Measurements from ENCODE around the gene REEP1. TPM values are rescaled to one million over a fixed set of nuclear protein-coding genes. Genes with fewer than 3 reads are reported as not detected.
"Not testable (repeated sequence)": the region's sequence is repeated elsewhere in the genome, so short reads cannot be mapped to it uniquely, and the experiment has no call there.

REEP1 gene
- total RNA-seq, 1 experiment from 2014 or later = 5.9 TPM

GRCh38 chr2:86347401-86347800, 10.0 kb upstream of the REEP1 start:
- Histone ChIP-seq H3K4me1 (ENCODE audit: control insufficient read depth in 1 of 2, insufficient read depth in 2 of 2, low read length in 2 of 2) (peaks cover 0 to 3% of the 10 kb centered on the region in 2 experiments; a peak in 1 of 4 replicates), H3K27ac (ENCODE audit: low read depth, low read length) (no peak overlapping the region), H3K4me2 (ENCODE audit: low read length) (no peak overlapping the region), H3K9me2 (ENCODE audit: insufficient read depth) (no peaks in the 10 kb centered on the region), H3K9ac (ENCODE audit: low read length) (no peak overlapping the region), H3K27me3 (ENCODE audit: insufficient read depth, low read length) (no peaks in the 10 kb centered on the region), H3K36me3 (ENCODE audit: control insufficient read depth in 1 of 2, insufficient read depth in 2 of 2, low read length in 2 of 2) (no peaks in the 10 kb centered on the region), H3K79me2 (ENCODE audit: insufficient read depth, low read length) (no peaks in the 10 kb centered on the region), H4K20me1 (ENCODE audit: insufficient read depth) (no peaks in the 10 kb centered on the region), H2AFZ (ENCODE audit: low read depth, low read length, poor library complexity, severe bottlenecking) (no peak overlapping the region), H3K4me3 (replicated peaks in 1 of 2; ENCODE audit: low read depth in 1 of 2, low read length in 2 of 2) (no peak overlapping the region), H3K9me3 (ENCODE audit: control insufficient read depth in 1 of 2, insufficient read depth in 1 of 2, low read depth in 1 of 2, low read length in 2 of 2) (no peaks in the 10 kb centered on the region)
- intact Hi-C loops (cut with micrococcal nuclease) = no loop called here
- no peak for TF ChIP-seq SRF (IDR thresholded peaks at IDR 0.05; ENCODE audit: low read depth)
- TF ChIP-seq POLR2A (IDR thresholded peaks at IDR 0.05; ENCODE audit: borderline replicate concordance, extremely low read depth, insufficient read depth, insufficient read length) = no peak
- TF ChIP-seq ZFX (IDR thresholded peaks at IDR 0.05) = no peak
- TF ChIP-seq TCF7L2 (IDR thresholded peaks at IDR 0.05; ENCODE audit: borderline replicate concordance, extremely low read depth, insufficient read depth, insufficient read length) = no peak
- TF ChIP-seq CEBPB (IDR thresholded peaks at IDR 0.05; ENCODE audit: low read depth) = no peak
- TF ChIP-seq EGR1 (IDR thresholded peaks at IDR 0.05; ENCODE audit: low read depth) = no peak
- TF ChIP-seq ZBTB33 (IDR thresholded peaks at IDR 0.05; ENCODE audit: extremely low read depth, insufficient replicate concordance, low read length) = no peak
- TF ChIP-seq POLR2AphosphoS5 (IDR thresholded peaks at IDR 0.05; ENCODE audit: low read depth, low read length) = no peak
- BruUV-seq (replicated peaks) = no TSS peak
- ChIA-PET POLR2A (no interaction called here), RAD21 (ENCODE audit: low non-redundant PET in 1 of 2, low total read pairs in 2 of 2, uncharacterized antibody in 2 of 2, unreplicated experiment in 2 of 2) (no interaction called here), CTCF (no interaction called here)
- DNase-seq (ENCODE audit: low read depth, low spot score) (no peak), ATAC-seq (no peak)

- DNase-seq (ENCODE audit: low read depth, low spot score); POLR2A ChIA-PET; H3K4me2 ChIP-seq (ENCODE audit: low read length); H2AFZ ChIP-seq (ENCODE audit: low read depth, low read length, poor library complexity, severe bottlenecking); H4K20me1 ChIP-seq (ENCODE audit: insufficient read depth); H3K9me3 ChIP-seq (ENCODE audit: control insufficient read depth in 1 of 2, insufficient read depth in 1 of 2, low read depth in 1 of 2, low read length in 2 of 2); H3K9ac ChIP-seq (ENCODE audit: low read length); H3K36me3 ChIP-seq (ENCODE audit: control insufficient read depth in 1 of 2, insufficient read depth in 2 of 2, low read length in 2 of 2); BruUV-seq (replicated peaks); CTCF ChIA-PET; H3K27me3 ChIP-seq (ENCODE audit: insufficient read depth, low read length); RAD21 ChIA-PET (ENCODE audit: low non-redundant PET in 1 of 2, low total read pairs in 2 of 2, uncharacterized antibody in 2 of 2, unreplicated experiment in 2 of 2); H3K4me3 ChIP-seq (replicated peaks in 1 of 2; ENCODE audit: low read depth in 1 of 2, low read length in 2 of 2); H3K79me2 ChIP-seq (ENCODE audit: insufficient read depth, low read length); H3K9me2 ChIP-seq (ENCODE audit: insufficient read depth); ATAC-seq; H3K27ac ChIP-seq (ENCODE audit: low read depth, low read length); H3K4me1 ChIP-seq (ENCODE audit: control insufficient read depth in 1 of 2, insufficient read depth in 2 of 2, low read length in 2 of 2); intact Hi-C loops (cut with micrococcal nuclease): not testable (repeated sequence)
Observed at GRCh38 chr2:86345783-86346370, 8.5 kb upstream of the REEP1 start.

Measured in HCT116 (cell line).